ENCODE measurements around the gene EDC3.

The EDC3 gene

DNA sequence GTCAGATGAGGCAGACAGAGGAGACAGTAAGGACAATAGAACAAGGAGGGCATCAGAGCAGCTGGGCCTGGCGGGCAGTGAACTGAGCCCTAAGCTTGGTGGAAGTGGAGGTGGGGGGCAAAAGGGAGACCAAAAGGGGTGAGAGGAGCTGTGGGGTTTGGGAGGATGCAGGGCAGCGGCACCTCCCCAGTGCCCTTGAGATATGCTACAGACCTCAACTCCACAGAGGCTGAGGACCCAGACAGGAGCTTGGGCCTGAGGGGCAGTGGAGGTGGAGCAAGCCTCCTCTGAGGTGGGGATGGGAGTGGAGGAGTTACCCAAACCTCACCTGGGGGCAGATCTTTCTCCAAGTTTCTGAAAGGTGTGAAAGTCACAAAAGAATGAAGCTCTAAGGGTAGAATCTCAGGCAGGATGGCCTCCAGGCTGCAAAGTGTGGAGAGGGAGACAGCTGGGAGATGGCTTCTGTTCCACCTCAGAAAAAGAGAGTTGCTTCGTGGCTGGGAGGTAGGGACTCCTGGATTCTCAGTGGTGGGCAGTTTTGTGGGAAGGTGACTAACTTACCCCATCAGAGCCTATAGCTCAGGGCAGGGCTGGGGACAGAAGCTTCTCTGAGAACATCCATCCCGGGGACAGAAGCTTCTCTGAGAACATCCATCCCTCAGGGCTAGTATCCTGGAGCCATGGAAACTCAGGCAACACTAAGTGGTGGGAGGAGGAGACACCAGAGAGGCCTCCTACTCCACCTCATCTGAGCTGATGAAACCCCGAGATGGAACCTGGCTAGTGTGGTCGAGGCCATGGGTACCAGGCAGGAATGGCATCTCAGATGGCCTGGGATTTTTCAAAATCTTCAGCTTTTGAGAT, 82.5 kb downstream of the EDC3 start:
- H3K27me3 ChIP-seq (ENCODE audit: control insufficient read depth, insufficient read depth, low read length): peaks cover 43% of the 10 kb centered on the region
- H3K9me3 ChIP-seq (replicated peaks; ENCODE audit: low read length): no peaks in the 10 kb centered on the region
- no peak overlapping the region for H3K9ac ChIP-seq (ENCODE audit: low read depth, low read length)
- peaks cover 9% of the 10 kb centered on the region for H3K36me3 ChIP-seq (ENCODE audit: insufficient read depth, low read length)
- peaks cover 22% of the 10 kb centered on the region for H3K4me1 ChIP-seq (ENCODE audit: control insufficient read depth, insufficient read depth, low read length)
- no peak overlapping the region for H3K4me3 ChIP-seq (ENCODE audit: low read length)
- H3K4me2 ChIP-seq (ENCODE audit: low read length): no peak overlapping the region

DNA sequence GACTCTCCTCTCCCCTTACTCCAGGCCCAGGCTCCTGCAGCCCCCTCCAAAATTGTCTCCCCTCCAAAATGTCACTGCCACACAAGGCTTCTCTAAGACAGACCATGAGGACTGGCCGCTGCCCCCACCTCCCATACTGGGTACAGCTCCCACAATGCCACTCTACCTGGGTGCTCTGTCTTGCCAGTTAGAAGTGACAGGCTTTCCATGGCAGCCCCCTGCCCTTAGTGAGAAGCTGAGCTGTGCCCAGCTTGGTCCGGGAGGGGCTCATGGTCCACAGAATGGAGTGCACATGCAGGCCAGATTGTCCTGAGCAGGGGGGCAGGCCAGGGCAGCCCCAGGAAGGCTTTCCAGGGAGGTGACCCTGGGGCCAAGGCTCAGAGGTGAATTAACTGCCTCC, 83.1 kb downstream of the EDC3 start:
- H3K9ac ChIP-seq (ENCODE audit: low read depth, low read length): no peak overlapping the region
- peaks cover 16% of the 10 kb centered on the region for H3K4me1 ChIP-seq (ENCODE audit: control insufficient read depth, insufficient read depth, low read length)
- H3K36me3 ChIP-seq (ENCODE audit: insufficient read depth, low read length): peaks cover 2% of the 10 kb centered on the region
- no peak overlapping the region for H3K4me3 ChIP-seq (ENCODE audit: low read length)
- peaks cover 48% of the 10 kb centered on the region for H3K27me3 ChIP-seq (ENCODE audit: control insufficient read depth, insufficient read depth, low read length)
- no peak overlapping the region for H3K4me2 ChIP-seq (ENCODE audit: low read length)
- H3K9me3 ChIP-seq (replicated peaks; ENCODE audit: low read length): no peaks in the 10 kb centered on the region

DNA sequence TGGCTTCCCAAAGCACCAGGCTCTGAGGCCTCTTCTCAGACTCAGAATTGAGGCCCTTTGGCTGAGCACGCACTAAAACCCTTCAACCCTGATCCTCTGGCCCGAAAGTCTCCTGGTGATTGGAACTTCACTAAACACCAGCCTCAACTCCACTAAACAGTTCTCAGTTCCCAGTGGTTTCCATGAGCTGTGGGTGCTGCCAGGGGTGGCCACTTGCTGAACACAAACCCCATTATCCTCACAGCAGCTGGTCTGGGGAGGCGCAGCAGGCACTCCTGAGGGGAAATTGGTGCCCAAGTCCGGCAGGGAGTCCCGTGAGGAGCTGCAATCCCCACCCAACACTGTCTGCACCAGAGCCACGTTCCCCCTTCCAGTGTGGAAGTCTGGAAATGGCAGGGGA, 84.0 kb downstream of the EDC3 start:
- Histone ChIP-seq H3K9ac (ENCODE audit: low read depth, low read length) (no peak overlapping the region), H3K36me3 (ENCODE audit: insufficient read depth, low read length) (no peaks in the 10 kb centered on the region), H3K4me3 (ENCODE audit: low read length) (no peak overlapping the region), H3K4me1 (ENCODE audit: control insufficient read depth, insufficient read depth, low read length) (peaks cover 8% of the 10 kb centered on the region), H3K4me2 (ENCODE audit: low read length) (no peak overlapping the region), H3K27me3 (ENCODE audit: control insufficient read depth, insufficient read depth, low read length) (peaks cover 53% of the 10 kb centered on the region), H3K9me3 (replicated peaks; ENCODE audit: low read length) (no peaks in the 10 kb centered on the region)

DNA sequence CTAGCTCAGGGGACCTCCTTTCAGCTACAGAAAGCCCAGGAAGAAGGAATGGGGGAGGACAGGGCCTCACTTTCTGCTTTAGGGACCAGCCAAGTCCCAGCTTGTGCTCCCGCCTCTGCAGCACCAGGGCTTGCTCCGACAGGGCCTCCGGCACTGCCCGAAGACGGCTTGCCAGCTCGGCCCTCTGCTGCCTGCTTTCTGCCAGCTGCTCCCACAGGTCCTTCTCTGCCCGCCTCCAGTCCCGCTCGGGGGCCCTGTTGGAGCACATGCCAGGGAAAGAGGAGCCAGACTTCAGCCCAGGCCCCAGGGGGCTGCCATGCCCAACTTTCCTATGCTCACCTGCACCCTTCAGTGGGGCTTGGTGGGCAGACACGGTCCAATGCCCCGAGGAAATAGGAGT, 84.5 kb downstream of the EDC3 start:
- no peak overlapping the region for H3K9ac ChIP-seq (ENCODE audit: low read depth, low read length)
- peaks cover 56% of the 10 kb centered on the region for H3K27me3 ChIP-seq (ENCODE audit: control insufficient read depth, insufficient read depth, low read length)
- peaks cover 5% of the 10 kb centered on the region for H3K4me1 ChIP-seq (ENCODE audit: control insufficient read depth, insufficient read depth, low read length)
- no peak overlapping the region for H3K4me2 ChIP-seq (ENCODE audit: low read length)
- H3K4me3 ChIP-seq (ENCODE audit: low read length): no peak overlapping the region
- H3K36me3 ChIP-seq (ENCODE audit: insufficient read depth, low read length): no peaks in the 10 kb centered on the region
- no peaks in the 10 kb centered on the region for H3K9me3 ChIP-seq (replicated peaks; ENCODE audit: low read length)

DNA sequence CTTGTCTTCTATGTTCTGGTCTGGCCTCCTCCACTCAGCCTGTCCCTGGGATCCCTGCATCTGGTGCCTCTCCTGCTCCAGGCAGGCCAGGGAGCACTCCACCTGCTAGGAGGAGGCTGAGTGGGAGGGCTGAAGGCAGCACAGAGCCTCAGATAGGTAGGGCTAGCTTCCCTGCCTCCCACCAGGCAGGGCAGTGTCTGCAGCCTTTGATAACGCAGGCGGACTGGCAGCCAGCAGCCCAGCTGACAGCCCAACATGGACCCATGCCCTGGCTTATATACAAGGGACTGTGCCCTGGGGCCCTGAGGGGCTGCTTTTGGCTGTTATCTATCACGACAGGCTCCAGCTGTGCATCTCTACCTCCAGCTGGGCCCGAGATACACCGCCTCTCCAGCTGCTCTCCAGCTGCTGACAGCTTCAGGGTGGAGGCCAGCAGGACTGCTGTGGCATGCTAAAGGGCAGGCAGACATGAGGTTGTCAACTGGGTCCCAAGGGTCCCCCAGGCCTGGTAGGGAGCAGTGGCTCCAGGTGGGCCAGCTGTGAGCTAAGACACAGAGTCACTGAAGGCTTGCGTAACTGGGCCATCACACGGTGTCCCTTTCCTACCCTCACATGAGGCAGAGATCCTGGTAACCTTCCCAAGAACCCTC, 85.4 kb downstream of the EDC3 start:
- H3K4me1 ChIP-seq (ENCODE audit: control insufficient read depth, insufficient read depth, low read length): peaks cover 5% of the 10 kb centered on the region
- H3K27me3 ChIP-seq (ENCODE audit: control insufficient read depth, insufficient read depth, low read length): peaks cover 56% of the 10 kb centered on the region

DNA sequence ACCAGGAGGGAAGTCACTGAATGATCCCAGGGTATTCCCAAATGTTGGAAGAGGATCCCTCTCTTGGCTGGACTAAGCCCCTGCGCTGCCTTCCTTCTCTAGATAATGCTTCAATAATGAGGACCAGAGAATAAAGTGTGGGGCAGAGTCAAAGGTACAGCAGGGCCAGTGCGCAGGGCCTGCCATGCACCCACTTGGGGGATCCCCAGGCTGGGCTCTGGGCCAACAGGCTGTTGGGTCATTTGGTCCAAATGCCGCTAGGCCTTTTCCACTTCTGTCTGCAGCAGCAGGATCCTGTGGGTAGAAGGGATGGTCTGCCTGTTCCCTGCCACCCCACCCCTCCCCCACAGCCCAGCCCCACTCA, 85.9 kb downstream of the EDC3 start:
- peaks cover 56% of the 10 kb centered on the region for H3K27me3 ChIP-seq (ENCODE audit: control insufficient read depth, insufficient read depth, low read length)
- no peak overlapping the region for H3K4me3 ChIP-seq (ENCODE audit: low read length)
- H3K9me3 ChIP-seq (replicated peaks; ENCODE audit: low read length): no peaks in the 10 kb centered on the region
- H3K36me3 ChIP-seq (ENCODE audit: insufficient read depth, low read length): no peaks in the 10 kb centered on the region
- H3K4me1 ChIP-seq (ENCODE audit: control insufficient read depth, insufficient read depth, low read length): peaks cover 3% of the 10 kb centered on the region
- H3K9ac ChIP-seq (ENCODE audit: low read depth, low read length): no peak overlapping the region
- H3K4me2 ChIP-seq (ENCODE audit: low read length): no peak overlapping the region

More for the DNA sequence above, 85.4 kb downstream of the EDC3 start:
- H3K9me3 ChIP-seq (replicated peaks; ENCODE audit: low read length): no peaks in the 10 kb centered on the region
- no peak overlapping the region for H3K4me3 ChIP-seq (ENCODE audit: low read length)
- H3K36me3 ChIP-seq (ENCODE audit: insufficient read depth, low read length): no peaks in the 10 kb centered on the region
- H3K9ac ChIP-seq (ENCODE audit: low read depth, low read length): no peak overlapping the region
- H3K4me2 ChIP-seq (ENCODE audit: low read length): no peak overlapping the region

DNA sequence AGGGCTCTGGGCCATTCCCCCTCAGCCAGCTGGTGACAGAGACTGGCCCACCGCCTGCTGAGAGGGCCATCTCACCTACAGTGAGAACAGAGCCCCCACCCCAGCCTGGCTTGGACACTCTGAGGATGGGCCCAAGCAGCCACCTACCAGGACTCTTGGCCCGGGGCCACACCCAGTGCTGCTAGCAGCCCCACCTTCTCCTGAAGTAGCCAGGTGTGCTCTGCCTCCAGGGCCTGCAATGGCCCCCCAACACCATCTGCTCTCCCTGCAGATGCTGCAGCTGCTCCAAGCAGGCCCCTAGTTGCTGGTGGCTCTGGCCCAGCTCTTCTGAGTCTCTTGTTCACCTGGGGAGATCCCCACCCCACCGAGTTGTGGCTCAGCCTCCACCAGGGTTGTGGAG, 87.0 kb downstream of the EDC3 start:
- Histone ChIP-seq H3K9me3 (replicated peaks; ENCODE audit: low read length) (no peaks in the 10 kb centered on the region), H3K4me3 (ENCODE audit: low read length) (no peak overlapping the region), H3K4me1 (ENCODE audit: control insufficient read depth, insufficient read depth, low read length) (no peaks in the 10 kb centered on the region), H3K9ac (ENCODE audit: low read depth, low read length) (no peak overlapping the region), H3K4me2 (ENCODE audit: low read length) (no peak overlapping the region), H3K36me3 (ENCODE audit: insufficient read depth, low read length) (no peaks in the 10 kb centered on the region), H3K27me3 (ENCODE audit: control insufficient read depth, insufficient read depth, low read length) (peaks cover 56% of the 10 kb centered on the region)

DNA sequence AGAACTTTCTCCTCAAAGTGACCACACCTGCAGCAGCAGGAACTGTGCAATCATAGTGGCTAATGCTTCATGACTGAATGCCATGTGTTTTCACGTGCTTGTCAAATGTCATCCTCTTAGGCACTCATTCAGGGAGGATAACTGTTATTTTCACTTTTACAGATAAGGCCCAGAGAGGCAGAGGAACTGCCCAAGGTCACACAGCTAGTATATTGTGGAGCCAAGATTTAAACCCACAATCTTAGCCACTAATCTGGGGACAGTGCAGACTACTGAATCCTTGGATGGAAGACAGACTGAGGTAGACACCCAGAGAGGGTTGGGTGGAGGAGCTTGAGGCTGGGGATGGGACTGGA, 90.1 kb downstream of the EDC3 start:
- Histone ChIP-seq H3K9me3 (replicated peaks; ENCODE audit: low read length) (no peaks in the 10 kb centered on the region), H3K9ac (ENCODE audit: low read depth, low read length) (no peak overlapping the region), H3K4me2 (ENCODE audit: low read length) (no peak overlapping the region), H3K36me3 (ENCODE audit: insufficient read depth, low read length) (no peaks in the 10 kb centered on the region), H3K4me1 (ENCODE audit: control insufficient read depth, insufficient read depth, low read length) (no peaks in the 10 kb centered on the region), H3K27me3 (ENCODE audit: control insufficient read depth, insufficient read depth, low read length) (peaks cover 37% of the 10 kb centered on the region), H3K4me3 (ENCODE audit: low read length) (no peak overlapping the region)

DNA sequence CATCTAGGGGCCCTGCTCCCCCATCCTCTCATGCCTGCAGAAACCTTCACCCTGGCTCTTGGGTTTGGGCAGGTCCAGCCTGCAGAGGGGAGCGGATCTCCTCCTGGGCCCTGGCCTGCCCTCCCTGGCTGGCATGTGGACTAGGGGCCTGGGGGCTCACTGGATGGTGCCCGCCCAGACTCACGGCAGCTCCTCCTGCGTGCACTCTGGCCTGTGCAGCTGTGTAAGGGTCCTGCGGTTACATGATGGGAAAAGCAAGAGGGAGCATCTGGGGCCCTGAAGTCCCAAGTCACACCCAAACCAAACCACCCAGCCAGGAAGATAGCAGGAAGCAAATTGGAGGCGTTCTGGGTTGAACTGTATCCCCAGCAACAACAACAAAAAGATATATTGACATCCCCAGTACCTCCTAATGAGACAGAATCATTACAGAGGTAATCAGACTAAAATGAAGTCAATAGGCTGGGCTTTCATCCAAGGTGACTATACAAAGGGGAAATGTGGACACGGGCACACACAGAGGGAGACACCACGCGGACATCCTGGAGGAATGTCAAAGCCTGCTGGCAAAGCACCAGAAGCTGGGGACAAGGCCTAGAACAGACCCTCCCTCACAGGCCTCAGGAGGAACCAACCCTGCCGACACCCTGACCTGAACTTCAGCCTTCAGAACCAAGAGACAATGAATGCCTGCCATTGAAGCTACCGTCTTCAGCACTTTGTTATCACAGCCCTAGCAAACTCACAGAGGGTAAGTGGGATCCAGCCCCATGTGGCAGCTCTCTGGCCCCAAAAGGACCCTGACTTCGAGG, 90.6 kb downstream of the EDC3 start:
- H3K27me3 ChIP-seq (ENCODE audit: control insufficient read depth, insufficient read depth, low read length): peaks cover 31% of the 10 kb centered on the region
- no peak overlapping the region for H3K4me2 ChIP-seq (ENCODE audit: low read length)
- no peak overlapping the region for H3K9ac ChIP-seq (ENCODE audit: low read depth, low read length)
- H3K4me1 ChIP-seq (ENCODE audit: control insufficient read depth, insufficient read depth, low read length): no peaks in the 10 kb centered on the region
- H3K4me3 ChIP-seq (ENCODE audit: low read length): no peak overlapping the region
- H3K9me3 ChIP-seq (replicated peaks; ENCODE audit: low read length): no peaks in the 10 kb centered on the region
- H3K36me3 ChIP-seq (ENCODE audit: insufficient read depth, low read length): no peaks in the 10 kb centered on the region

DNA sequence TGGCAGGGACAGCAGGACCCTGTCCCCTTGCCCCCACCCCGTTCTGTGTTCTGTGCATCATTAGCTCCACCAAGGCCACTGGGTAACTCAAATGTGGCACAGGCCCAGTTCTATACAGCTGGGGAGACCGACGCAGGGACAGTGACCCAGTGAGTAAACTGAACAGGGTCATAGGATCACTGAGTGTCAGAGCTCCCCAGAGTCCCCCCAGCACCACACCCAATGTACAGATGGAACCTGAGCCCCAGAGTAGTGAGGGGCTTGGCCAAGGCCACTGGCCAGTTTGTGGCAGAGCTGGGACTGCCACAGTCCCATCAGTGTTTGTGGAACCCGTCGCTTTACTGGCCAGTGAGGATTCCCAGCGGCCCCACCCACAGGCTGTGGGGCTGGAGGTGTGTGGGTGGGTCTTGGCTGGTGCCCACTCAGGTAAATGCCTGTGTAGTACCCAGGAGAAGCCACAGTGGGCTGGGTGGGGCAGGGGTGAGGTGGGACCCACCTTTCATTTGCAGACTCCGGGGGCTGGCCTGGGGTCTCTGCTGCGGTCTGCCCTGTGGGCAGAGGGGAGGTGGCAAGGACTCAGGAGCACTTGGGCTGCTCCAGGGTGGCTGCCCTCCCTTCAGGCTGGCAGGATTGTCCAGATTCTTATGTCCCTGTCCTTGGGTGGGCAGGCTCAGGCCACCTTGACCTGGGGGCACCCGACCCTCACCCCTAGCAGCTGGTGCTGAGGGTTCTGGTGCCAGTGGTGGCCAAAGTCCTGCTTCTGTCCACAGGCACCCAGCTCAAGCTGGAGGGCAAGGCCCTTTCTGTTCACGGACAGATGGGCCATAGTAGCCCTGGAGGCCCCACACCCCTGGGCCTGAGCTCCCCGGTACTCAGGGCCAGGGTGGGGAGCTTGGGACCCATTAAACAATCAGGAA, 91.8 kb downstream of the EDC3 start:
- H3K27me3 ChIP-seq (ENCODE audit: control insufficient read depth, insufficient read depth, low read length): peaks cover 20% of the 10 kb centered on the region
- H3K36me3 ChIP-seq (ENCODE audit: insufficient read depth, low read length): no peaks in the 10 kb centered on the region
- H3K9ac ChIP-seq (ENCODE audit: low read depth, low read length): no peak overlapping the region
- no peak overlapping the region for H3K4me3 ChIP-seq (ENCODE audit: low read length)
- H3K4me1 ChIP-seq (ENCODE audit: control insufficient read depth, insufficient read depth, low read length): peaks cover 9% of the 10 kb centered on the region
- no peak overlapping the region for H3K4me2 ChIP-seq (ENCODE audit: low read length)
- H3K9me3 ChIP-seq (replicated peaks; ENCODE audit: low read length): no peaks in the 10 kb centered on the region

All from skeletal muscle satellite cell (primary cell).